Measurements from ENCODE around the gene KRT33A.

The KRT33A gene

GRCh38 chr17:41343029-41343428 is 7.6 kb downstream of the KRT33A start:
- no peak overlapping the region for H3K4me3 ChIP-seq (replicated peaks; ENCODE audit: low read depth, low read length)
- no peak for TF ChIP-seq CTCF (IDR thresholded peaks at IDR 0.05; ENCODE audit: insufficient read depth, low read length, poor library complexity, severe bottlenecking)
- no peaks in the 10 kb centered on the region for H3K36me3 ChIP-seq (ENCODE audit: control insufficient read depth, insufficient read depth, low read length)
- peaks cover 2% of the 10 kb centered on the region; the same call in 1 of the 2 replicates for H3K27me3 ChIP-seq (replicated peaks; ENCODE audit: control insufficient read depth, insufficient read depth, low read length)
- DNase-seq (ENCODE audit: extremely low read depth, insufficient read length) = no peak

GRCh38 chr17:41340934-41341861 is 9.4 kb downstream of the KRT33A start:
- H3K4me3 ChIP-seq (replicated peaks; ENCODE audit: low read depth, low read length) = no peak overlapping the region
- no peak for DNase-seq (ENCODE audit: extremely low read depth, insufficient read length)
- peaks cover 2% of the 10 kb centered on the region; the same call in 1 of the 2 replicates for H3K27me3 ChIP-seq (replicated peaks; ENCODE audit: control insufficient read depth, insufficient read depth, low read length)
- TF ChIP-seq CTCF (IDR thresholded peaks at IDR 0.05; ENCODE audit: insufficient read depth, low read length, poor library complexity, severe bottlenecking) = no peak
- H3K36me3 ChIP-seq (ENCODE audit: control insufficient read depth, insufficient read depth, low read length) = no peaks in the 10 kb centered on the region

- peaks cover 2% of the 10 kb centered on the region; the same call in 1 of the 2 replicates for H3K27me3 ChIP-seq (replicated peaks; ENCODE audit: control insufficient read depth, insufficient read depth, low read length)
- H3K4me3 ChIP-seq (replicated peaks; ENCODE audit: low read depth, low read length) = no peak overlapping the region
- no peaks in the 10 kb centered on the region for H3K36me3 ChIP-seq (ENCODE audit: control insufficient read depth, insufficient read depth, low read length)
- no peak for TF ChIP-seq CTCF (IDR thresholded peaks at IDR 0.05; ENCODE audit: insufficient read depth, low read length, poor library complexity, severe bottlenecking)
- no peak for DNase-seq (ENCODE audit: extremely low read depth, insufficient read length)
These were observed 10.1 kb downstream of the KRT33A start for GRCh38 chr17:41340494-41340893.

GRCh38 chr17:41339571-41340172 is 11.0 kb downstream of the KRT33A start:
- no peak for TF ChIP-seq CTCF (IDR thresholded peaks at IDR 0.05; ENCODE audit: insufficient read depth, low read length, poor library complexity, severe bottlenecking)
- no peak overlapping the region for H3K4me3 ChIP-seq (replicated peaks; ENCODE audit: low read depth, low read length)
- H3K36me3 ChIP-seq (ENCODE audit: control insufficient read depth, insufficient read depth, low read length) = no peaks in the 10 kb centered on the region
- peaks cover 2% of the 10 kb centered on the region; the same call in 1 of the 2 replicates for H3K27me3 ChIP-seq (replicated peaks; ENCODE audit: control insufficient read depth, insufficient read depth, low read length)
- no peak for DNase-seq (ENCODE audit: extremely low read depth, insufficient read length)

GRCh38 chr17:41338961-41339485 is 11.6 kb downstream of the KRT33A start:
- Histone ChIP-seq H3K27me3 (replicated peaks; ENCODE audit: control insufficient read depth, insufficient read depth, low read length) (no peaks in the 10 kb centered on the region; the same call in 1 of the 2 replicates), H3K36me3 (ENCODE audit: control insufficient read depth, insufficient read depth, low read length) (no peaks in the 10 kb centered on the region), H3K4me3 (replicated peaks; ENCODE audit: low read depth, low read length) (no peak overlapping the region)
- DNase-seq (ENCODE audit: extremely low read depth, insufficient read length) = no peak
- no peak for TF ChIP-seq CTCF (IDR thresholded peaks at IDR 0.05; ENCODE audit: insufficient read depth, low read length, poor library complexity, severe bottlenecking)

Data from GM06990 (cell line).